GM23338 (cell line): ENCODE results near the gene PSMA7.

Experiments
- CREB1 ChIP-seq: fragments of 250-450 bp; sonication (Bioruptor Pico); IDR thresholded peaks from 2 replicates; pipeline ENCODE4 v1.5.0; 2020; ENCODE audit warnings: low read depth, mild to moderate bottlenecking, moderate library complexity
- ETS1 ChIP-seq: IDR thresholded peaks from 2 replicates; pipeline ENCODE4 v1.6.1; 2016; ENCODE audit warnings: antibody characterized with exemption
- EZH2 ChIP-seq: fragments of 200-600 bp; sonication (generic); IDR thresholded peaks from one replicate; pipeline ENCODE4 v1.8.0; 2017; ENCODE audit warnings: antibody characterized with exemption, mild to moderate bottlenecking, low read depth; ENCODE audit not compliant: unreplicated experiment
- EZH2phosphoT487 ChIP-seq: fragments of 200-600 bp; sonication (generic); IDR thresholded peaks from one replicate; pipeline ENCODE4 v1.8.1; 2018; ENCODE audit warnings: antibody characterized with exemption; ENCODE audit not compliant: unreplicated experiment
- POLR2AphosphoS5 ChIP-seq: IDR thresholded peaks from 2 replicates; pipeline ENCODE4 v1.6.1; 2016; ENCODE audit warnings: antibody characterized with exemption, low read depth
- TF ChIP-seq, protein P1 (sequence below), 2 experiments: fragments of 200-600 bp in 1 of 2; sonication (generic) in 1 of 2; conservative IDR thresholded peaks; 2 replicates each; pipeline versions ENCODE4 v1.5.1 to v1.6.1; 2016 to 2017; ENCODE audit warnings: antibody characterized with exemption in 2 of 2, low read depth in 2 of 2, mild to moderate bottlenecking in 2 of 2, moderate library complexity in 1 of 2

DNA sequence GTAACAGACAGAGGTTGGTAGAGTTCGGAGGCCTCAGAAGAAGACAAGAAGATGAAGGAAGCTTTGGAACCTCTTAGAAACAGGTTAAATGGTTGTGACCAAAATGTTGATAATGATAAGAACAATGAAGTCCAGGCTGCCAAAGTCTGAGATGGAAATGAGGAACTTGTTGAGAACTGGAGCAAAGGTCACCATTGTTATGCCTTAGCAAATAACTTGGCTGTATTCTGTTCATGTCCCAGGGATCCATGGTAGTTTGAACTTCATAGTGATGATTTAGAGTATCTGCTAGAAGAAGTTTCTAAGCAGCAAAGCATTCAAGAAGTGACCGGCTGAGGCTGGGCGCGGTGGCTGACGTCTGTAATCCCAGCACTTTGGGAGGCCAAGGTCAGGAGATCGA, 32.0 kb downstream of the PSMA7 start:
- TF ChIP-seq, protein P1, sequence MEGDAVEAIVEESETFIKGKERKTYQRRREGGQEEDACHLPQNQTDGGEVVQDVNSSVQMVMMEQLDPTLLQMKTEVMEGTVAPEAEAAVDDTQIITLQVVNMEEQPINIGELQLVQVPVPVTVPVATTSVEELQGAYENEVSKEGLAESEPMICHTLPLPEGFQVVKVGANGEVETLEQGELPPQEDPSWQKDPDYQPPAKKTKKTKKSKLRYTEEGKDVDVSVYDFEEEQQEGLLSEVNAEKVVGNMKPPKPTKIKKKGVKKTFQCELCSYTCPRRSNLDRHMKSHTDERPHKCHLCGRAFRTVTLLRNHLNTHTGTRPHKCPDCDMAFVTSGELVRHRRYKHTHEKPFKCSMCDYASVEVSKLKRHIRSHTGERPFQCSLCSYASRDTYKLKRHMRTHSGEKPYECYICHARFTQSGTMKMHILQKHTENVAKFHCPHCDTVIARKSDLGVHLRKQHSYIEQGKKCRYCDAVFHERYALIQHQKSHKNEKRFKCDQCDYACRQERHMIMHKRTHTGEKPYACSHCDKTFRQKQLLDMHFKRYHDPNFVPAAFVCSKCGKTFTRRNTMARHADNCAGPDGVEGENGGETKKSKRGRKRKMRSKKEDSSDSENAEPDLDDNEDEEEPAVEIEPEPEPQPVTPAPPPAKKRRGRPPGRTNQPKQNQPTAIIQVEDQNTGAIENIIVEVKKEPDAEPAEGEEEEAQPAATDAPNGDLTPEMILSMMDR (conservative IDR thresholded peaks at IDR 0.05; ENCODE audit: low read depth in 2 of 2): no peak
- TF ChIP-seq EZH2 (no peak), POLR2AphosphoS5 (no peak), ETS1 (no peak), EZH2phosphoT487 (no peak), CREB1 (CRISPR knock-in tag) (no peak)
